ENCODE measurements around the gene DEPDC1.
"Not testable (repeated sequence)": the region's sequence is repeated elsewhere in the genome, so short reads cannot be mapped to it uniquely, and the experiment has no call there.

The DEPDC1 gene

GRCh38 chr1:68496680-68497357 lies at the start of gene DEPDC1:
DEPDC1 (minus strand) TSS chr1:68497082; CDS start chr1:68496999, 83 bp downstream.
- peak; percentile 56 for DNase-seq

GRCh38 chr1:68544651-68545050 lies 47.8 kb upstream of the DEPDC1 start:
- no peak for DNase-seq

GRCh38 chr1:68542586-68542985 lies 45.7 kb upstream of the DEPDC1 start:
- DNase-seq, result no peak

- DNase-seq, result no peak
These were observed 42.1 kb upstream of the DEPDC1 start for GRCh38 chr1:68538941-68539340.

GRCh38 chr1:68528243-68528642 lies 31.4 kb upstream of the DEPDC1 start:
- no peak for DNase-seq

GRCh38 chr1:68525781-68526180 lies 28.9 kb upstream of the DEPDC1 start:
- no peak for DNase-seq

GRCh38 chr1:68521286-68521685 lies 24.4 kb upstream of the DEPDC1 start:
- DNase-seq, result no peak

- DNase-seq, result no peak
These were observed 19.2 kb upstream of the DEPDC1 start for GRCh38 chr1:68516066-68516465.

- DNase-seq, result no peak
These were observed 14.4 kb upstream of the DEPDC1 start for GRCh38 chr1:68511254-68511653.

GRCh38 chr1:68506386-68506785 lies 9.5 kb upstream of the DEPDC1 start:
- DNase-seq, result no peak

- DNase-seq, result no peak
These were observed 6.2 kb upstream of the DEPDC1 start for GRCh38 chr1:68503085-68503484.

GRCh38 chr1:68497358-68497698 lies 446 bp upstream of the DEPDC1 start:
- DNase-seq, result no peak

- no peak for DNase-seq
These were observed 758 bp downstream of the DEPDC1 start for GRCh38 chr1:68495968-68496679.

GRCh38 chr1:68495532-68495931 lies 1.4 kb downstream of the DEPDC1 start:
- DNase-seq, result no peak

GRCh38 chr1:68493193-68493592 lies 3.7 kb downstream of the DEPDC1 start:
- no peak for DNase-seq

- not testable (repeated sequence) for DNase-seq
These were observed 4.6 kb downstream of the DEPDC1 start for GRCh38 chr1:68492255-68492654.

- DNase-seq, result no peak
These were observed 6.7 kb downstream of the DEPDC1 start for GRCh38 chr1:68490046-68490651.

GRCh38 chr1:68485431-68486022 lies 11.4 kb downstream of the DEPDC1 start:
- DNase-seq, result no peak

GRCh38 chr1:68484618-68485017 lies 12.3 kb downstream of the DEPDC1 start:
- no peak for DNase-seq

- DNase-seq, result no peak
These were observed 15.8 kb downstream of the DEPDC1 start for GRCh38 chr1:68481041-68481440.

GRCh38 chr1:68479501-68479900 lies 17.4 kb downstream of the DEPDC1 start:
- no peak for DNase-seq

GRCh38 chr1:68478662-68479061 lies 18.2 kb downstream of the DEPDC1 start:
- no peak for DNase-seq

- DNase-seq, result not testable (repeated sequence)
These were observed 20.3 kb downstream of the DEPDC1 start for GRCh38 chr1:68476626-68477025.

- no peak for DNase-seq
These were observed 23.8 kb downstream of the DEPDC1 start for GRCh38 chr1:68473060-68473459.
